Neural progenitor cell (in vitro differentiated cells): ENCODE results near the gene CA14.

Source experiments
- CTCF ChIP-seq: fragments of 200-600 bp; sonication (generic); IDR thresholded peaks from 2 replicates; pipeline ENCODE4 v1.5.1; 2017; ENCODE audit warnings: antibody characterized with exemption, mild to moderate bottlenecking
- EZH2phosphoT487 ChIP-seq: fragments of 200-600 bp; sonication (generic); IDR thresholded peaks from 2 replicates; pipeline ENCODE4 v1.6.1; 2017; ENCODE audit warnings: antibody characterized with exemption

GRCh38 chr1:150234309-150234565 is 23.3 kb upstream of the CA14 start:
- TF ChIP-seq CTCF (no peak), EZH2phosphoT487 (no peak)
